Bronchial epithelial cell (primary cell): ENCODE data around the gene ARHGAP23. TPM values are rescaled to one million over a fixed set of nuclear protein-coding genes. Genes with fewer than 3 reads are reported as not detected.

ENCODE experiments used
- DNase-seq: peaks from one replicate; pipeline ENCODE4 v3.0.0-alpha.2; 2010; ENCODE audit warnings: low read depth
- FAIRE-seq: peaks from 2 replicates; lab custom pipeline; 2011; peaks lifted over from hg19 to GRCh38; lab: Jason Lieb, UNC
- H3K27me3 ChIP-seq: 2 replicates; pipeline ENCODE4 v1.5.1; 2011; ENCODE audit warnings: low read length; ENCODE audit not compliant: control insufficient read depth, insufficient read depth
- H3K36me3 ChIP-seq: 2 replicates; pipeline ENCODE4 v1.5.1; 2011; ENCODE audit warnings: low read length; ENCODE audit not compliant: control insufficient read depth, insufficient read depth
- H3K4me3 ChIP-seq: 2 replicates; pipeline ENCODE4 v1.5.1; 2011; ENCODE audit warnings: mild to moderate bottlenecking, low read depth, low read length, control low read depth
- total RNA-seq: library from RNA; depleted of rRNA; stranded (reverse); fragments of >200 nt; gene quantifications from 2 replicates; pipeline ENCODE4 v1.2.1, GENCODE V29; 2014
- TF ChIP-seq, protein P1 (sequence below): IDR thresholded peaks from 2 replicates; pipeline ENCODE4 v1.5.1; 2011; ENCODE audit warnings: mild to moderate bottlenecking, moderate library complexity, low read length, control low read depth, inconsistent platforms; ENCODE audit not compliant: insufficient read depth, severe bottlenecking

Gene ARHGAP23
- total RNA-seq, 1 donor from 2014 or later: 15.8 TPM

DNA sequence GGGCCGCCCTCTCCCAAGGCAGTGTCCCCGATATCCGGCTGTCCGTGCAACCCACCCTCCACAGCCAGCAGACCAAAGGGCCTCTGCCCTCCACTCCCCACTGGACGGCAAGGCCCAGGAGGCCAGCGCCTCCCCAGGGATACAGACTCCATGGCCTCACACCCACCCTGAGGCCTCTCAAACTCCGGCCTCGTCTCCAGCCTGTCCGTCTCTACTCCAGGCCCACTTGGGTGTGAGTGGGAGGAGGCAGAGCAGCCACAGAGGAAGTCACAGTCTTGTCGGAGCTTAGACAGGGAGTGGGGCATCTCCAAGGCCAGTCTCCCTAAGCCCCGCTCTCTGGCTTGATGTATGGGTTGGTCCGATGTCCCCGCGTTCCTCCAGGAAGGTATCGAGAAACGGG, 104.2 kb downstream of the ARHGAP23 start:
- Histone ChIP-seq H3K36me3 (no peaks in the 10 kb centered on the region), H3K4me3 (no peak overlapping the region), H3K27me3 (peaks cover 22% of the 10 kb centered on the region)
- no peak for FAIRE-seq
- TF ChIP-seq, protein P1, sequence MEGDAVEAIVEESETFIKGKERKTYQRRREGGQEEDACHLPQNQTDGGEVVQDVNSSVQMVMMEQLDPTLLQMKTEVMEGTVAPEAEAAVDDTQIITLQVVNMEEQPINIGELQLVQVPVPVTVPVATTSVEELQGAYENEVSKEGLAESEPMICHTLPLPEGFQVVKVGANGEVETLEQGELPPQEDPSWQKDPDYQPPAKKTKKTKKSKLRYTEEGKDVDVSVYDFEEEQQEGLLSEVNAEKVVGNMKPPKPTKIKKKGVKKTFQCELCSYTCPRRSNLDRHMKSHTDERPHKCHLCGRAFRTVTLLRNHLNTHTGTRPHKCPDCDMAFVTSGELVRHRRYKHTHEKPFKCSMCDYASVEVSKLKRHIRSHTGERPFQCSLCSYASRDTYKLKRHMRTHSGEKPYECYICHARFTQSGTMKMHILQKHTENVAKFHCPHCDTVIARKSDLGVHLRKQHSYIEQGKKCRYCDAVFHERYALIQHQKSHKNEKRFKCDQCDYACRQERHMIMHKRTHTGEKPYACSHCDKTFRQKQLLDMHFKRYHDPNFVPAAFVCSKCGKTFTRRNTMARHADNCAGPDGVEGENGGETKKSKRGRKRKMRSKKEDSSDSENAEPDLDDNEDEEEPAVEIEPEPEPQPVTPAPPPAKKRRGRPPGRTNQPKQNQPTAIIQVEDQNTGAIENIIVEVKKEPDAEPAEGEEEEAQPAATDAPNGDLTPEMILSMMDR: no peak
- DNase-seq: no peak

DNA sequence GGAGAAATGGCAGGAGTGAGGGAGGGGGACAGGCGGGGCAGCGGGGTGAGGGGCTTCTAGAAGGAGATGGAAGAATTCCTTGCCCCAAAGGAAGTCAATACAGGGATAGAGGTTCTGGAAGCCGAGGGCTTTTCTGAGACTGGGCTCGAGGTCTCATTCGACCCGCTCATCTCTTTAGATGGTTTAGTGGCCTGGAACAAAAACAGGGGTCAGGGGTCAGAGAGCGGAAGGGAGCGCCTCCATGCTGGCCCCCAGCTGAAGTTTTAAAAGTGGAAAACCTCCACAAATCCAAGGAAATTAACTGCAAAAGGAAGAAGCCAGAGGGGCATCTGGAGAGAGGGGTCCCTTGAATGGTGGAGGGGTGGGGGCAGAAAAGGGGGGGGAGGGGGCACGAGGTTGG, 105.0 kb downstream of the ARHGAP23 start:
- DNase-seq: no peak
- Histone ChIP-seq H3K27me3 (peaks cover 19% of the 10 kb centered on the region), H3K36me3 (no peaks in the 10 kb centered on the region), H3K4me3 (no peak overlapping the region)
- FAIRE-seq: no peak
- TF ChIP-seq, protein P1: no peak

- DNase-seq: no peak
- TF ChIP-seq, protein P1: no peak
- H3K4me3 ChIP-seq: no peak overlapping the region
- no peaks in the 10 kb centered on the region for H3K36me3 ChIP-seq
- H3K27me3 ChIP-seq: peaks cover 15% of the 10 kb centered on the region
- FAIRE-seq: no peak
Measured at GRCh38 chr17:38533866-38534497, 105.7 kb downstream of the ARHGAP23 start.

GRCh38 chr17:38534498-38534885, 106.2 kb downstream of the ARHGAP23 start:
- Histone ChIP-seq H3K4me3 (no peak overlapping the region), H3K27me3 (peaks cover 18% of the 10 kb centered on the region), H3K36me3 (no peaks in the 10 kb centered on the region)
- TF ChIP-seq, protein P1: no peak
- DNase-seq (no peak), FAIRE-seq (no peak)

GRCh38 chr17:38535886-38536285, 107.6 kb downstream of the ARHGAP23 start:
- Histone ChIP-seq H3K4me3 (no peak overlapping the region), H3K36me3 (no peaks in the 10 kb centered on the region), H3K27me3 (peaks cover 17% of the 10 kb centered on the region)
- no peak for DNase-seq
- no peak for FAIRE-seq
- TF ChIP-seq, protein P1: no peak

GRCh38 chr17:38536661-38537060, 108.4 kb downstream of the ARHGAP23 start:
- FAIRE-seq: no peak

More at GRCh38 chr17:38536661-38537060, 108.4 kb downstream of the ARHGAP23 start:
- Histone ChIP-seq H3K27me3 (peaks cover 17% of the 10 kb centered on the region), H3K36me3 (no peaks in the 10 kb centered on the region), H3K4me3 (no peak overlapping the region)
- no peak for DNase-seq
- TF ChIP-seq, protein P1: no peak
